ENCODE measurements around the gene KCNMB4.

The KCNMB4 gene

GRCh38 chr12:70403826-70404225, 37.7 kb downstream of the KCNMB4 start:
- DNase-seq (ENCODE audit: extremely low read depth, insufficient read length) = no peak
- TF ChIP-seq CTCF (IDR thresholded peaks at IDR 0.05; ENCODE audit: insufficient read depth, low read length, poor library complexity, severe bottlenecking) = no peak
- no peaks in the 10 kb centered on the region for H3K36me3 ChIP-seq (ENCODE audit: control insufficient read depth, insufficient read depth, low read length)
- no peak overlapping the region for H3K4me3 ChIP-seq (replicated peaks; ENCODE audit: low read depth, low read length)
- H3K27me3 ChIP-seq (replicated peaks; ENCODE audit: control insufficient read depth, insufficient read depth, low read length) = no peaks in the 10 kb centered on the region; the same call in 1 of the 2 replicates

- no peaks in the 10 kb centered on the region for H3K36me3 ChIP-seq (ENCODE audit: control insufficient read depth, insufficient read depth, low read length)
- TF ChIP-seq CTCF (IDR thresholded peaks at IDR 0.05; ENCODE audit: insufficient read depth, low read length, poor library complexity, severe bottlenecking) = no peak
Observed at GRCh38 chr12:70408004-70408790, 42.1 kb downstream of the KCNMB4 start.

GRCh38 chr12:70415987-70416386, 49.9 kb downstream of the KCNMB4 start:
- H3K27me3 ChIP-seq (replicated peaks; ENCODE audit: control insufficient read depth, insufficient read depth, low read length) = no peaks in the 10 kb centered on the region
- DNase-seq (ENCODE audit: extremely low read depth, insufficient read length) = no peak
- no peak overlapping the region for H3K4me3 ChIP-seq (replicated peaks; ENCODE audit: low read depth, low read length)
- H3K36me3 ChIP-seq (ENCODE audit: control insufficient read depth, insufficient read depth, low read length) = no peaks in the 10 kb centered on the region
- no peak for TF ChIP-seq CTCF (IDR thresholded peaks at IDR 0.05; ENCODE audit: insufficient read depth, low read length, poor library complexity, severe bottlenecking)

More at GRCh38 chr12:70408004-70408790, 42.1 kb downstream of the KCNMB4 start:
- no peak for DNase-seq (ENCODE audit: extremely low read depth, insufficient read length)
- no peak overlapping the region for H3K4me3 ChIP-seq (replicated peaks; ENCODE audit: low read depth, low read length)
- H3K27me3 ChIP-seq (replicated peaks; ENCODE audit: control insufficient read depth, insufficient read depth, low read length) = no peaks in the 10 kb centered on the region; the same call in 1 of the 2 replicates

- TF ChIP-seq CTCF (IDR thresholded peaks at IDR 0.05; ENCODE audit: insufficient read depth, low read length, poor library complexity, severe bottlenecking) = no peak
- no peaks in the 10 kb centered on the region for H3K36me3 ChIP-seq (ENCODE audit: control insufficient read depth, insufficient read depth, low read length)
- DNase-seq (ENCODE audit: extremely low read depth, insufficient read length) = no peak
- no peaks in the 10 kb centered on the region for H3K27me3 ChIP-seq (replicated peaks; ENCODE audit: control insufficient read depth, insufficient read depth, low read length)
- H3K4me3 ChIP-seq (replicated peaks; ENCODE audit: low read depth, low read length) = no peak overlapping the region
Observed at GRCh38 chr12:70417121-70417520, 51.0 kb downstream of the KCNMB4 start.

- TF ChIP-seq CTCF (IDR thresholded peaks at IDR 0.05; ENCODE audit: insufficient read depth, low read length, poor library complexity, severe bottlenecking) = no peak
- Histone ChIP-seq H3K27me3 (replicated peaks; ENCODE audit: control insufficient read depth, insufficient read depth, low read length) (no peaks in the 10 kb centered on the region), H3K36me3 (ENCODE audit: control insufficient read depth, insufficient read depth, low read length) (no peaks in the 10 kb centered on the region), H3K4me3 (replicated peaks; ENCODE audit: low read depth, low read length) (no peak overlapping the region)
- DNase-seq (ENCODE audit: extremely low read depth, insufficient read length) = no peak
Observed at GRCh38 chr12:70418101-70418500, 52.0 kb downstream of the KCNMB4 start.
